ENCODE data around the gene CASP1.
"Not testable (repeated sequence)": the region's sequence is repeated elsewhere in the genome, so short reads cannot be mapped to it uniquely, and the experiment has no call there.

Gene CASP1

DNA sequence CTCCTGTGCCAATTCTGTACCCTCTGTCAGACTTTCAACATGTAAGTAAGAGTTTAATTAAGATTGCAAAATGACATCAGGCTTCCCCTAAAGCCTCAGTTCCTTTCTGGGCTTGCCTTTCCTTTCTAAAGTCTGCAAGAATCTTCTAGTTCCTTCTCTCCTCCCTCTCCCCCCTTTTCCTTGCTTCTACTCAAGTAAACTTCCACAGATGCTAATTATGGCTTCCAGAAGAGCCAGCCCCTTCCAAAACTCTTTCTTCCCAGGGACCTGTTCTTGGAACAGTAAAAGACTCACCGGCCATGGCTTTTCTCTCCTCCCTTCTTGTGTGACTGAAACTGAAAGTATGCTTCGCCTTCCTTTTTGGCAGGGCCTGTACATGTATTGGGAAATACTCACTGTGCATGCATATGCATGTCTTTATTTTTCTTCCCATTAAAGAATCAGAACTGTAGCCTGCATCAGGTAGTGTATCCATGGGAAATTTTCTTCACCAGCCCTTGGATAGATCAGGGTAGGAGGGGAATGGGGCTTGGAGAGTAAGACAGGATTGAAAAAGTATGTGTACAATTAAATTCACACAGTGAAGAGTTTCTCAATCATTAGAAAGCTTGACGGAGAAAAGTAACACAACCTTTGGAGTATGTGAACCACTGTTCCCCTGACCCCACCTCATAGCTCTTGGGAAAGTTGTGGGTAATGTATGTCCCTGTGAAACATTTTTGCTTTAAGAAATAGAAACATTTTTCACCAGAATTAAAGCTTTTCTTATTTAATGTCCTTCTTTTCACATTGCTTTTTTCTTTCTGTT lies at the start of gene CASP1:
TSS of gene CASP1 (minus strand) at position 332 of the 808 bp plus-strand sequence. CDS start at position 301, 31 bp downstream.
- peak; percentile 83 for DNase-seq (ENCODE audit: low read depth)
- H3K4me3 ChIP-seq (ENCODE audit: low read depth, low read length), result peak within 1 kb of the TSS; percentile 64
- TF ChIP-seq MYC (IDR thresholded peaks at IDR 0.05; ENCODE audit: low read depth, low read length) (no peak), POLR2A (IDR thresholded peaks at IDR 0.05; ENCODE audit: extremely low read depth, insufficient read length) (no peak)
- TF ChIP-seq, protein P1, sequence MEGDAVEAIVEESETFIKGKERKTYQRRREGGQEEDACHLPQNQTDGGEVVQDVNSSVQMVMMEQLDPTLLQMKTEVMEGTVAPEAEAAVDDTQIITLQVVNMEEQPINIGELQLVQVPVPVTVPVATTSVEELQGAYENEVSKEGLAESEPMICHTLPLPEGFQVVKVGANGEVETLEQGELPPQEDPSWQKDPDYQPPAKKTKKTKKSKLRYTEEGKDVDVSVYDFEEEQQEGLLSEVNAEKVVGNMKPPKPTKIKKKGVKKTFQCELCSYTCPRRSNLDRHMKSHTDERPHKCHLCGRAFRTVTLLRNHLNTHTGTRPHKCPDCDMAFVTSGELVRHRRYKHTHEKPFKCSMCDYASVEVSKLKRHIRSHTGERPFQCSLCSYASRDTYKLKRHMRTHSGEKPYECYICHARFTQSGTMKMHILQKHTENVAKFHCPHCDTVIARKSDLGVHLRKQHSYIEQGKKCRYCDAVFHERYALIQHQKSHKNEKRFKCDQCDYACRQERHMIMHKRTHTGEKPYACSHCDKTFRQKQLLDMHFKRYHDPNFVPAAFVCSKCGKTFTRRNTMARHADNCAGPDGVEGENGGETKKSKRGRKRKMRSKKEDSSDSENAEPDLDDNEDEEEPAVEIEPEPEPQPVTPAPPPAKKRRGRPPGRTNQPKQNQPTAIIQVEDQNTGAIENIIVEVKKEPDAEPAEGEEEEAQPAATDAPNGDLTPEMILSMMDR (IDR thresholded peaks at IDR 0.05; ENCODE audit: low read depth, low read length), result no peak
- TF ChIP-seq, protein P2, sequence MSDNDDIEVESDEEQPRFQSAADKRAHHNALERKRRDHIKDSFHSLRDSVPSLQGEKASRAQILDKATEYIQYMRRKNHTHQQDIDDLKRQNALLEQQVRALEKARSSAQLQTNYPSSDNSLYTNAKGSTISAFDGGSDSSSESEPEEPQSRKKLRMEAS (IDR thresholded peaks at IDR 0.05; ENCODE audit: low read depth, low read length), result no peak

DNA sequence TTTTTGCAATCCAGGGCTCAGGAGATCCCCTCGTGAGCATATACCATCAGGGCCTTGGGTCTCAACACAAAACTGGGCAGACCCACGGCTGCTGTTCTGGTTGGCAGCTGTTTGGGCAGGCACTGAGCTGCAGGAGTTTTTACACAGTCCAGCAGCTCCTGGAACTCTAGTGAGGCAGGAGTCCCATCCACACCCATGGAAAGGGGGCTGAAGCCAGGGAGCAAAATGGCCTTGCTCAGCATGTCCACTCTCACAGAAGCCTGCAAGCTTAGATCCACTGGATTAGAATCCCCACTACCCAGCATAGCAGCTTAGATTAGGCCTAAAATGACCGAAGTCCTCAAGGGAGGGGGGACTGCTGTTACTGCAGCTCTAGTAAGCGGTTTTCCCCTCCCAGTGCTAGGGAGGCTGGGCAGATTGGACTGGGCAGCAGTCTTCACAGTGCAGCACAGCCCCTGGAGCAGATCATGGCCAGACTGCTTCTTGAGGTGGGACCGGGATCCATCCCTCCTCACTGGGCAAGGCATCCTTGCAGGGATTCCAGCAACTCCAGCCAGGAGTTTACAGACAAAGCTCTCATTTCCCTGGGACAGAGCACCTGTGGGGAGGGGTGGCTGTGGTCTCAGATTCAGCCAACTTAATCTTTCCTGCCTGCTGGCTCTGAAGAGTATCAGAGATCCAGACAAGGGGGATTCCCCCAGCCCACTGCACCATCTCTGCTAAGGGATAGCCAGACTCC lies 46.6 kb upstream of the CASP1 start:
- TF ChIP-seq MYC (IDR thresholded peaks at IDR 0.05; ENCODE audit: low read depth, low read length) (no peak), POLR2A (IDR thresholded peaks at IDR 0.05; ENCODE audit: extremely low read depth, insufficient read length) (no peak)
- TF ChIP-seq, protein P2 (IDR thresholded peaks at IDR 0.05; ENCODE audit: low read depth, low read length), result no peak
- TF ChIP-seq, protein P1 (IDR thresholded peaks at IDR 0.05; ENCODE audit: low read depth, low read length), result no peak
- H3K4me3 ChIP-seq (ENCODE audit: low read depth, low read length), result no peak overlapping the region
- no peak for DNase-seq (ENCODE audit: low read depth)

DNA sequence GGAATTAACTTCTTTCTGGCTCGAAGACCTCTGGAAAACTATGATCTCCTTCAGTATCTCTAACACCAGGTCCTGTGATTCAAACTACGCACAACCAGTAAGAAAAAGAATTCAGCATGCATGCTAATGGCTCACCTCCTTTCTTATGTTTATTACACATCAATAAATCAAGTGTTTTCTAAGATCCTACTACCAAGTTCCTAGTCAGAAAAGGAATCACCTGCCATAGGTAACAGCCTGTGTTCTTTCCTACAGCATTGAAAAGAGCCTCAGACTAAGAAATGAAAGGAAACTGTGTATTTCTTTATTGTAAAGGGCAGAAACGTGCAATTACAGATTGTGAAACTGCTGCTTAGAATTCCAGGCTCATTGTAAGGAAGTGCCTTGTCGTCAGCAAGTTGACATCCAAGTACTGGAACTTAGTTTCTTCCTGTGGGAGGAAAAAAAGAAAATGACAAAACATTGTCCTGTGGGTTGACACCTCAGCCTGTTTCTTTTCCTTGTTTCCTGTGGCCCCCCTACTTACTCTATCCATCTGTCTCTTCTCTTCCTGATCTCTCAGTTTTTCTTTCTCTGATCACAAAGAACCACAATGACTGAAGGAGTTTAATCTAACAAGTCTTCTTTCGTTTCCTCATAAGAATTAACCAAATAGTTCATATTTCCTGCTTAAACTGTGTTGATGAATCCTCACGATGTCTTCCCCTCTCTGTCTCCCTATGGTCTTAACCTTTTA lies 45.4 kb upstream of the CASP1 start:
- not testable (repeated sequence) for DNase-seq (ENCODE audit: low read depth)

DNA sequence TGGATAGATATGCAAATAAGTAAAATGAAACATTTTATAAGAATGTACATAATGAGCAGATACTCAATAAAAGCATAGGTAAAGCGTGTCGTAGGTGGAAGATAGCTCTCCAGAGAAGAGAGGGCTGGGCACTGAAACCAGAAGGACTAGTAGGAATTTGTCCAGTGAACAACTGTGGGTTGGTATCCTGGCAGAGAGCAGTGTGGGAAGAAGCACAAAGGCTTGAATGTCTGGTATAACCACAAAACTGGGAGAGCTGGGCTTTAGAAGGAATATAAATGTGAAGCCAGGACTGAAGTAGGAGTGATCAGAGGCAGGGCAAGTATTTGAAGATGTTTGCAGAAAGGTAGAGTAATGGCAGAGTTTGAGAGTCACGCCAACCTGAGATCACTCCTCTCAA lies 43.3 kb upstream of the CASP1 start:
- no peak for DNase-seq (ENCODE audit: low read depth)
- TF ChIP-seq MYC (IDR thresholded peaks at IDR 0.05; ENCODE audit: low read depth, low read length) (no peak), POLR2A (IDR thresholded peaks at IDR 0.05; ENCODE audit: extremely low read depth, insufficient read length) (no peak)
- TF ChIP-seq, protein P1 (IDR thresholded peaks at IDR 0.05; ENCODE audit: low read depth, low read length), result no peak
- TF ChIP-seq, protein P2 (IDR thresholded peaks at IDR 0.05; ENCODE audit: low read depth, low read length), result no peak
- no peak overlapping the region for H3K4me3 ChIP-seq (ENCODE audit: low read depth, low read length)

More for the DNA sequence above, 45.4 kb upstream of the CASP1 start:
- not testable (repeated sequence) for H3K4me3 ChIP-seq (ENCODE audit: low read depth, low read length)

DNA sequence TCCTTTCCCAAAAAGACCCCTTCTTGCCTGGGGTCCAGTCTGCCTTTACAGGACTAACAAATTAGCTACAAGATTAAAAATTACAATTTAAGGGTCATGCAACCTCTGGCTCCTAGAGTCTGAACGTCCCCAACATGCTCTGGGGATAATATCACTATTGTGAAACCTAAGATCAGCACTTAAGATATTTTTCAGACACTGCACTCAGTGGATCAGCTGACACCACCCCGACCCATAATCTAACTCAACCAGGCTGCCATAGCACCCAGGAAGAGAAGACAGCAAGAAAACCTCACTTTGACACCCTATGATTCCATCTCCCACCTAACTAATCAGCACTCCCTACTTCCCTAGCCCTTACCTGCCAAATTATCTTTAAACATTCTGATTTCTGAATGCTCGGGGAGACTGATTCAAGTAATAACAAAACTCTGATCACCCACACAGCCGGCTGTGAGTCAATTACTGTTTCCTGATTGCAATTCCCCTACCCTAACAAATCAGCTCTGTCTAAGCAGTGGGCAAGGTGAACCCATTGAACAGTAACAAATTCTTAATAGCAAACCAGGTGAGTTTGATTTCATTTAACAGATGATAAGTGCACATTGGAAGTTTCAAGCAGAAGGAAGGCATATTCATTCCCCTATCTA lies 42.3 kb upstream of the CASP1 start:
- DNase-seq (ENCODE audit: low read depth); H3K4me3 ChIP-seq (ENCODE audit: low read depth, low read length): not testable (repeated sequence)

DNA sequence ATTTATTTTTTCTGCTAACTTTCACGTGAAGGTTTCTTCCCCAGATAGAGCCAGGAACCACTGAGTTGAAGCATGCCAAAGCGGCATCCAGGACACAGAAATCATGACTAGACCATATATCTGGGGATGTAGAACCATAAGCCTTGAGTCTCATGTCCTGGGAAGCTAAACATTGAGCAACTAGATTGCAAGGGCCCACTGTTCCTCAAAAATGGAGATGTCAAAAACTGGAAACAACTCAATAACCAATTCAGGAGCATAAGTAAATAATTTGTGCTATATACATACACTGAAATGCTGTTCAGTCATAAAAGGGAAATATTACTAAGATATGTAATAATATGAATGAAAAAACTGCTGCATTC lies 39.2 kb upstream of the CASP1 start:
- no peak for DNase-seq (ENCODE audit: low read depth)
- TF ChIP-seq POLR2A (IDR thresholded peaks at IDR 0.05; ENCODE audit: extremely low read depth, insufficient read length), result no peak
- TF ChIP-seq, protein P2 (IDR thresholded peaks at IDR 0.05; ENCODE audit: low read depth, low read length), result no peak
- TF ChIP-seq, protein P1 (IDR thresholded peaks at IDR 0.05; ENCODE audit: low read depth, low read length), result no peak
- no peak for TF ChIP-seq MYC (IDR thresholded peaks at IDR 0.05; ENCODE audit: low read depth, low read length)
- no peak overlapping the region for H3K4me3 ChIP-seq (ENCODE audit: low read depth, low read length)

Data from NB4 (cell line).